Measurements from ENCODE around the gene PACRG. TPM values are rescaled to one million over a fixed set of nuclear protein-coding genes. Genes with fewer than 3 reads are reported as not detected.

The PACRG gene
- total RNA-seq, 1 donor from 2014 or later: 10.5 TPM

GRCh38 chr6:163113358-163113962 is 385.7 kb downstream of the PACRG start:
- DNase-seq: no peak
- Histone ChIP-seq H3K4me1 (no peaks in the 10 kb centered on the region), H3K27ac (replicated peaks) (no peak overlapping the region), H3K9me3 (replicated peaks) (peaks cover 18% of the 10 kb centered on the region), H3K4me3 (no peak overlapping the region), H3K36me3 (no peaks in the 10 kb centered on the region), H3K27me3 (ENCODE audit: low read depth) (no peaks in the 10 kb centered on the region)
- intact Hi-C loops (cut with micrococcal nuclease): no loop called here
- no peak for TF ChIP-seq CTCF (IDR thresholded peaks at IDR 0.05; ENCODE audit: borderline replicate concordance)

- no peak overlapping the region for H3K27ac ChIP-seq (replicated peaks)
- intact Hi-C loops (cut with micrococcal nuclease): no loop called here
- no peaks in the 10 kb centered on the region for H3K27me3 ChIP-seq (ENCODE audit: low read depth)
- no peaks in the 10 kb centered on the region for H3K36me3 ChIP-seq
- peaks cover under 1% of the 10 kb centered on the region for H3K9me3 ChIP-seq (replicated peaks)
- H3K4me3 ChIP-seq: no peak overlapping the region
- no peak for DNase-seq
- no peak for TF ChIP-seq CTCF (IDR thresholded peaks at IDR 0.05; ENCODE audit: borderline replicate concordance)
- H3K4me1 ChIP-seq: no peaks in the 10 kb centered on the region
These were observed 391.2 kb downstream of the PACRG start for GRCh38 chr6:163118941-163119340.

GRCh38 chr6:163120223-163120622 is 392.4 kb downstream of the PACRG start:
- H3K27ac ChIP-seq (replicated peaks): no peak overlapping the region
- no peak overlapping the region for H3K4me3 ChIP-seq
- no peak for DNase-seq
- no peaks in the 10 kb centered on the region for H3K27me3 ChIP-seq (ENCODE audit: low read depth)
- H3K36me3 ChIP-seq: no peaks in the 10 kb centered on the region
- no peak for TF ChIP-seq CTCF (IDR thresholded peaks at IDR 0.05; ENCODE audit: borderline replicate concordance)
- intact Hi-C loops (cut with micrococcal nuclease): no loop called here
- peaks cover 3% of the 10 kb centered on the region for H3K9me3 ChIP-seq (replicated peaks)
- no peaks in the 10 kb centered on the region for H3K4me1 ChIP-seq

- Histone ChIP-seq H3K36me3 (no peaks in the 10 kb centered on the region), H3K9me3 (replicated peaks) (peaks cover 3% of the 10 kb centered on the region), H3K27me3 (ENCODE audit: low read depth) (no peaks in the 10 kb centered on the region), H3K4me1 (no peaks in the 10 kb centered on the region), H3K27ac (replicated peaks) (no peak overlapping the region), H3K4me3 (no peak overlapping the region)
- DNase-seq: no peak
- no peak for TF ChIP-seq CTCF (IDR thresholded peaks at IDR 0.05; ENCODE audit: borderline replicate concordance)
- intact Hi-C loops (cut with micrococcal nuclease): no loop called here
These were observed 393.5 kb downstream of the PACRG start for GRCh38 chr6:163121270-163121669.

GRCh38 chr6:163122365-163122764 is 394.6 kb downstream of the PACRG start:
- Histone ChIP-seq H3K27me3 (ENCODE audit: low read depth) (no peaks in the 10 kb centered on the region), H3K27ac (replicated peaks) (no peak overlapping the region), H3K36me3 (no peaks in the 10 kb centered on the region), H3K4me3 (no peak overlapping the region), H3K9me3 (replicated peaks) (peaks cover 3% of the 10 kb centered on the region), H3K4me1 (peaks cover 8% of the 10 kb centered on the region)
- intact Hi-C loops (cut with micrococcal nuclease): no loop called here
- TF ChIP-seq CTCF (IDR thresholded peaks at IDR 0.05; ENCODE audit: borderline replicate concordance): no peak
- DNase-seq: no peak
